ENCODE results near the gene KLF6.

The KLF6 gene

GRCh38 chr10:3825862-3826351 lies 40.9 kb upstream of the KLF6 start:
- DNase-seq (ENCODE audit: extremely low read depth, insufficient read length) = no peak

DNA sequence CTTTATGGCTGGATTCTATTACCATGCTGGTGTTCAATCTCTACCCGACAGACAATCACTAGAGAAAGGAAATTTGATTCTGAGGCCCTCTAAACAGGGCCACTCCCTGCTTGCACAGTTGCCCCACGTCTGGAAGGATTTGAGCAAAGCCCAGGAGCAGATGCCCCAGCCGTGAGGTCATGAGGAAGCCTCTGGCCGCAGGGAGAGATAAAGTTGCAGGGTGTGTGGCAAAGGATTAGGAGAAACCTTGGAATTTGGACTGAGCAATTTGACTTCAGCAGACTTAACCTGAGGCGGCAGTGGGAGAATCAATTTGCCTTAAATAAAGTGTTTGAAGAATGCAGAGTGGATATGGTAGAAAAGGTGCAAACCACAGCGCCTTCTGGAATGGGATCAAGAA lies 40.2 kb upstream of the KLF6 start:
- Histone ChIP-seq H3K4me3 (replicated peaks; ENCODE audit: low read depth, low read length) (no peak overlapping the region), H3K36me3 (ENCODE audit: control insufficient read depth, insufficient read depth, low read length) (no peaks in the 10 kb centered on the region), H3K27me3 (replicated peaks; ENCODE audit: control insufficient read depth, insufficient read depth, low read length) (no peaks in the 10 kb centered on the region)
- TF ChIP-seq, protein P1, sequence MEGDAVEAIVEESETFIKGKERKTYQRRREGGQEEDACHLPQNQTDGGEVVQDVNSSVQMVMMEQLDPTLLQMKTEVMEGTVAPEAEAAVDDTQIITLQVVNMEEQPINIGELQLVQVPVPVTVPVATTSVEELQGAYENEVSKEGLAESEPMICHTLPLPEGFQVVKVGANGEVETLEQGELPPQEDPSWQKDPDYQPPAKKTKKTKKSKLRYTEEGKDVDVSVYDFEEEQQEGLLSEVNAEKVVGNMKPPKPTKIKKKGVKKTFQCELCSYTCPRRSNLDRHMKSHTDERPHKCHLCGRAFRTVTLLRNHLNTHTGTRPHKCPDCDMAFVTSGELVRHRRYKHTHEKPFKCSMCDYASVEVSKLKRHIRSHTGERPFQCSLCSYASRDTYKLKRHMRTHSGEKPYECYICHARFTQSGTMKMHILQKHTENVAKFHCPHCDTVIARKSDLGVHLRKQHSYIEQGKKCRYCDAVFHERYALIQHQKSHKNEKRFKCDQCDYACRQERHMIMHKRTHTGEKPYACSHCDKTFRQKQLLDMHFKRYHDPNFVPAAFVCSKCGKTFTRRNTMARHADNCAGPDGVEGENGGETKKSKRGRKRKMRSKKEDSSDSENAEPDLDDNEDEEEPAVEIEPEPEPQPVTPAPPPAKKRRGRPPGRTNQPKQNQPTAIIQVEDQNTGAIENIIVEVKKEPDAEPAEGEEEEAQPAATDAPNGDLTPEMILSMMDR (IDR thresholded peaks at IDR 0.05; ENCODE audit: insufficient read depth, low read length, poor library complexity, severe bottlenecking) = no peak
- no peak for DNase-seq (ENCODE audit: extremely low read depth, insufficient read length)

More at GRCh38 chr10:3825862-3826351, 40.9 kb upstream of the KLF6 start:
- Histone ChIP-seq H3K27me3 (replicated peaks; ENCODE audit: control insufficient read depth, insufficient read depth, low read length) (no peaks in the 10 kb centered on the region), H3K36me3 (ENCODE audit: control insufficient read depth, insufficient read depth, low read length) (no peaks in the 10 kb centered on the region), H3K4me3 (replicated peaks; ENCODE audit: low read depth, low read length) (no peak overlapping the region)
- TF ChIP-seq, protein P1 (IDR thresholded peaks at IDR 0.05; ENCODE audit: insufficient read depth, low read length, poor library complexity, severe bottlenecking) = no peak

GRCh38 chr10:3822541-3823330 lies 37.7 kb upstream of the KLF6 start:
- DNase-seq (ENCODE audit: extremely low read depth, insufficient read length) = no peak
- no peak overlapping the region for H3K4me3 ChIP-seq (replicated peaks; ENCODE audit: low read depth, low read length)
- H3K27me3 ChIP-seq (replicated peaks; ENCODE audit: control insufficient read depth, insufficient read depth, low read length) = no peaks in the 10 kb centered on the region
- H3K36me3 ChIP-seq (ENCODE audit: control insufficient read depth, insufficient read depth, low read length) = no peaks in the 10 kb centered on the region
- TF ChIP-seq, protein P1 (IDR thresholded peaks at IDR 0.05; ENCODE audit: insufficient read depth, low read length, poor library complexity, severe bottlenecking) = no peak

GRCh38 chr10:3820255-3820654 lies 35.2 kb upstream of the KLF6 start:
- DNase-seq (ENCODE audit: extremely low read depth, insufficient read length) = no peak
- no peak overlapping the region for H3K4me3 ChIP-seq (replicated peaks; ENCODE audit: low read depth, low read length)
- no peaks in the 10 kb centered on the region for H3K36me3 ChIP-seq (ENCODE audit: control insufficient read depth, insufficient read depth, low read length)
- no peaks in the 10 kb centered on the region for H3K27me3 ChIP-seq (replicated peaks; ENCODE audit: control insufficient read depth, insufficient read depth, low read length)
- TF ChIP-seq, protein P1 (IDR thresholded peaks at IDR 0.05; ENCODE audit: insufficient read depth, low read length, poor library complexity, severe bottlenecking) = no peak

GRCh38 chr10:3816995-3817394 lies 32.0 kb upstream of the KLF6 start:
- DNase-seq (ENCODE audit: extremely low read depth, insufficient read length) = no peak
- Histone ChIP-seq H3K36me3 (ENCODE audit: control insufficient read depth, insufficient read depth, low read length) (no peaks in the 10 kb centered on the region), H3K27me3 (replicated peaks; ENCODE audit: control insufficient read depth, insufficient read depth, low read length) (no peaks in the 10 kb centered on the region), H3K4me3 (replicated peaks; ENCODE audit: low read depth, low read length) (no peak overlapping the region)
- TF ChIP-seq, protein P1 (IDR thresholded peaks at IDR 0.05; ENCODE audit: insufficient read depth, low read length, poor library complexity, severe bottlenecking) = no peak
